T-cell (primary cell): Measurements from ENCODE around the gene C2orf78. TPM values are rescaled to one million over a fixed set of nuclear protein-coding genes. Genes with fewer than 3 reads are reported as not detected.

Experiments used
- ATAC-seq, 4 experiments: fragments of 200-7000 bp in 3 of 4; fragments of 150-1000 bp in 1 of 4; cut with Tn5 transposase; replicated peaks in 1 of 4; 1 replicate in 3 of 4; 2 replicates in 1 of 4; pipeline ENCODE4 v1.10.0; 2021; ENCODE audit warnings: moderate library complexity in 3 of 4, mild to moderate bottlenecking in 2 of 4, moderate number of reproducible peaks in 1 of 4
- CTCF ChIA-PET, 2 donors: fragments of 300-600 bp; sonication (Branson Sonifier 250); formaldehyde crosslinking; loops; one replicate each; lab custom pipeline; 2022; ENCODE audit warnings: antibody characterized with exemption in 2 of 2; lab: Charles Lee
- POLR2A ChIA-PET, 2 donors: fragments of 300-600 bp; sonication (Branson Sonifier 250); formaldehyde crosslinking; loops; one replicate each; lab custom pipeline; 2022; ENCODE audit warnings: antibody characterized with exemption in 2 of 2; lab: Charles Lee
- DNase-seq, 35 experiments: peaks; one replicate each; pipeline versions ENCODE4 v3.0.0 to v3.0.0-alpha.2; 2013 to 2023
- H3K27ac ChIP-seq: one replicate; pipeline ENCODE4 v1.5.1; 2013; ENCODE audit warnings: low read length
- H3K27me3 ChIP-seq, 2 experiments: replicated peaks in 1 of 2; 1 replicate in 1 of 2; 2 replicates in 1 of 2; pipeline versions ENCODE4 v1.6.1 to v1.7.0; 2013; ENCODE audit warnings: low read length in 1 of 2, mixed read lengths in 1 of 2; ENCODE audit not compliant: control insufficient read depth in 2 of 2, insufficient read depth in 2 of 2; ENCODE audit errors: extremely low read depth in 1 of 2
- H3K36me3 ChIP-seq, 2 donors: 1 replicate in 1 of 2; 2 replicates in 1 of 2; pipeline versions ENCODE4 v1.6.1 to v1.7.0; 2013; ENCODE audit warnings: low read length in 1 of 2; ENCODE audit not compliant: control insufficient read depth in 2 of 2, insufficient read depth in 1 of 2; ENCODE audit errors: extremely low read depth in 1 of 2
- H3K4me1 ChIP-seq, 2 experiments: 1 replicate in 1 of 2; 2 replicates in 1 of 2; pipeline versions ENCODE4 v1.6.1 to v1.7.0; 2013; ENCODE audit warnings: low read length in 2 of 2, mixed read lengths in 1 of 2; ENCODE audit not compliant: insufficient read depth in 2 of 2, control insufficient read depth in 1 of 2; ENCODE audit errors: extremely low read depth in 1 of 2
- H3K4me3 ChIP-seq, 2 donors: 1 replicate in 1 of 2; 2 replicates in 1 of 2; pipeline versions ENCODE4 v1.5.1 to v1.7.0; 2013; ENCODE audit warnings: mild to moderate bottlenecking in 2 of 2, low read length in 1 of 2, moderate library complexity in 1 of 2; ENCODE audit not compliant: control insufficient read depth in 1 of 2; ENCODE audit errors: extremely low read depth in 1 of 2
- H3K9me3 ChIP-seq: 2 replicates; pipeline ENCODE4 v1.7.0; 2013
- H3K27ac Mint-ChIP-seq, 2 donors: one replicate each; pipeline ENCODE4 v1.8.0; 2020 to 2021; ENCODE audit warnings: mild to moderate bottlenecking in 2 of 2, mixed read lengths in 2 of 2
- H3K27me3 Mint-ChIP-seq, 2 donors: one replicate each; pipeline ENCODE4 v1.8.0; 2021 to 2022; ENCODE audit warnings: mixed read lengths in 2 of 2
- H3K36me3 Mint-ChIP-seq: one replicate; pipeline ENCODE4 v1.8.0; 2021; ENCODE audit warnings: mixed read lengths
- H3K4me1 Mint-ChIP-seq, 3 donors: one replicate each; pipeline ENCODE4 v1.8.0; 2020 to 2022; ENCODE audit warnings: mixed read lengths in 3 of 3, mild to moderate bottlenecking in 1 of 3
- H3K4me3 Mint-ChIP-seq, 3 donors: one replicate each; pipeline ENCODE4 v1.8.0; 2020 to 2022; ENCODE audit warnings: mild to moderate bottlenecking in 3 of 3, mixed read lengths in 3 of 3, moderate library complexity in 3 of 3
- H3K9me3 Mint-ChIP-seq, 3 donors: one replicate each; pipeline ENCODE4 v1.8.0; 2020 to 2022; ENCODE audit warnings: mixed read lengths in 3 of 3
- WGBS: methylation state at CpG from one replicate; pipeline ENCODE4 v1.1.5; 2013; ENCODE audit warnings: missing lambda C conversion rate; ENCODE audit not compliant: insufficient coverage; 5-methylcytosine and 5-hydroxymethylcytosine counted together
- total RNA-seq, 35 experiments: library from RNA in 6 of 35; stranded (reverse) in 6 of 35; fragments of 120-200 nt in 1 of 35; gene quantifications; one replicate each; pipeline versions ENCODE4 v1.2.1 to v1.2.4 and lab custom pipeline; 2013 to 2026

Gene C2orf78
- total RNA-seq, 5 donors from 2014 or later (not counting 1 experiment from before 2014, with no cell fraction given) = not detected

DNA sequence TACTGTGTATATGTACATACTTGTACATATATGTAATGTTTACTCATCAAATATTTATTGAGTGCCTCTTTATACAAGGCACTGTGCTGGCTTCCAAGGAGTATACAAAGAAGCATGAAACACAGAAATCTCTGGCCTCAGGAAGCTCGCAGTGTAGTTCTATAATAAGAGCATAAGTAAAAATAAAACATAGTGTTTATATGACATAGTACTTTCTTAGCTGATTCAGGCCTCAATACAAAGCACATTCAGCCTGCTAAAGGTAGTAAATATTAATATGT is 58.7 kb downstream of the C2orf78 start:
- H3K36me3 ChIP-seq = peaks cover 9 to 53% of the 10 kb centered on the region in 2 donors
- no peaks in the 10 kb centered on the region for H3K9me3 Mint-ChIP-seq
- DNase-seq (no peak), ATAC-seq (no peak)
- H3K4me3 Mint-ChIP-seq = no peak overlapping the region
- no peaks in the 10 kb centered on the region for H3K27me3 Mint-ChIP-seq
- H3K27me3 ChIP-seq = no peaks in the 10 kb centered on the region
- H3K4me1 Mint-ChIP-seq = peaks cover 9 to 24% (median 15%) of the 10 kb centered on the region in 3 donors
- POLR2A ChIA-PET = interaction anchor here in 1 of 2 donors (0.6 kb wide), 1 partner anchor 381 kb away, joined by 3 read pairs; no protein-coding TSS in a partner anchor
- H3K36me3 Mint-ChIP-seq = peaks cover 30% of the 10 kb centered on the region
- CTCF ChIA-PET = interaction anchor here in 1 of 2 donors (1.0 kb wide), 1 partner anchor 14 kb away, joined by 3 read pairs; the partner anchor contains the start of gene STAMBP
- H3K27ac ChIP-seq = no peak overlapping the region
- WGBS = no CpG with 5 or more reads among the region's 1 CpG
- H3K27ac Mint-ChIP-seq = no peak overlapping the region
- no peak overlapping the region for H3K4me3 ChIP-seq
- H3K9me3 ChIP-seq = no peaks in the 10 kb centered on the region
- no peaks in the 10 kb centered on the region for H3K4me1 ChIP-seq

DNA sequence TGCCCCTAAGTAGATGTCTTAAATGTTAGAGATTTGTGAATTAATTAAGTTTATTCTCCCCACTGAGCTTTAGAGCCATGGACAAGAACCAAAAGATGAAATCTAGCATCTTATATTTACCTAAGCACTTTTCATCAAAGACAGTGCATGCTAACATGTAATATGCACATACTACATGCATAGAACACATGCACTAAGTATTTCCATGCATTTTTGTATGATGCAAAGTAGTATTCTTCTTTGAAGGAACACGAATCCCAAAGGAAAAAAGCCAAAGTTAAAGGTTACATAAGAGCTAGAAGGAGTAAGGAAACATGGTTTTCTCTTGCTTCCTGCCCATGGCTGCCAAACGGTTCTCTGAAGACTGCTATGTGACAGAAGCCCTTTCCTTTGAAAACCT is 60.1 kb downstream of the C2orf78 start:
- no peaks in the 10 kb centered on the region for H3K4me1 ChIP-seq
- WGBS = 56% methylated on average over 2 of the region's 2 CpGs
- Mint-ChIP-seq H3K27me3 (no peaks in the 10 kb centered on the region), H3K36me3 (peaks cover 39% of the 10 kb centered on the region), H3K9me3 (no peaks in the 10 kb centered on the region), H3K27ac (no peak overlapping the region), H3K4me1 (peaks cover 5 to 16% (median 5%) of the 10 kb centered on the region in 3 donors), H3K4me3 (no peak overlapping the region)
- no peaks in the 10 kb centered on the region for H3K9me3 ChIP-seq
- H3K36me3 ChIP-seq = peaks cover 5 to 65% of the 10 kb centered on the region in 2 donors
- H3K27ac ChIP-seq = no peak overlapping the region
- DNase-seq (no peak), ATAC-seq (no peak)
- no peak overlapping the region for H3K4me3 ChIP-seq
- H3K27me3 ChIP-seq = no peaks in the 10 kb centered on the region
- ChIA-PET CTCF (interaction anchor here (0.6 to 0.9 kb wide), 2 partner anchors 20 to 349 kb away, joined by 3 read pairs; no protein-coding TSS in a partner anchor), POLR2A (no interaction called here)

DNA sequence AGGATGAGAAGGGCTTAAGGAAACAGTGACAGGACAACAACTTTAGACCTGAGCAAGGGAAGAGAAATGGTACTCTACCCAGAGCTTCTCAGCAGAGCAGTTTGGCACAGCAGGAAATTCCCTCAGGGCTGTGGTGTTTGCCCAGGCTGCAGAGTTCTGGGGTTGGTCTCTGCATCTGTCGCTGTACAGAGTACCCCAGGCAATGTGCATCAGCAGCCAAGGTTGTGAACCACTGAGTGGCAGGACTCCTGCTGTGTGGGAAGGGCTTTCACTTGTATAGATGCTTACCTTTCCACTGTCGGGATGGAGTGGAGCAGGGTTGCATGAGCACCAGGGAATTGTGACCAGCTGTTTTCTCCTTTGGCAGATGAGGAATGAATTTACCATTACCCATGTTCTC is 66.0 kb downstream of the C2orf78 start:
- ChIA-PET CTCF (no interaction called here), POLR2A (no interaction called here)
- no peak overlapping the region for H3K27ac Mint-ChIP-seq
- H3K27me3 ChIP-seq = no peaks in the 10 kb centered on the region
- no peaks in the 10 kb centered on the region for H3K27me3 Mint-ChIP-seq
- H3K4me1 ChIP-seq = no peaks in the 10 kb centered on the region
- H3K9me3 Mint-ChIP-seq = no peaks in the 10 kb centered on the region
- no peaks in the 10 kb centered on the region for H3K9me3 ChIP-seq
- H3K4me3 Mint-ChIP-seq = no peak overlapping the region
- DNase-seq (no peak), ATAC-seq (no peak)
- H3K4me3 ChIP-seq = no peak overlapping the region
- H3K4me1 Mint-ChIP-seq = no peaks in the 10 kb centered on the region
- H3K36me3 ChIP-seq = peaks cover 8 to 89% of the 10 kb centered on the region in 2 donors
- no CpG with 5 or more reads among the region's 2 CpGs for WGBS
- no peak overlapping the region for H3K27ac ChIP-seq
- H3K36me3 Mint-ChIP-seq = peaks cover 53% of the 10 kb centered on the region

DNA sequence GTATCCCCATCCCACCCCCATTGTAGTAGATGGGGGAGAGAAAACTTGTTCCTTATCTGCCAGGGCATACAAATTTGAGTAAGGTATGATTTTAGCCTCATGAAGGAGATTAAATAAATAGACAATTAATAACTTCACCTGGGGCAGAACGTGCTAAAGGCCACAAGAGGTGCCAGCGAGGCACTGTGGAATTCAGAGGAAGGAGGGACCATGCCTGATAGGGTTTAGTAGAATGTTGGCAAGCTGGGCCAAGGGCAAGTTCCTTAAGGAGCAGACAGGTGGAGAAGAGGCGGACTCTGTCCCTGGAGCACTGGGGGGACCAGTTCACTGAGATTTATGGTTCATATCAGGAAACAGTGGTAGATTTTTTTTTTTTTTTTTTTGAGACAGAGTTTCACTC is 67.3 kb downstream of the C2orf78 start:
- H3K27ac Mint-ChIP-seq = no peak overlapping the region
- H3K4me1 ChIP-seq = no peaks in the 10 kb centered on the region
- no peak overlapping the region for H3K4me3 ChIP-seq
- H3K27ac ChIP-seq = no peak overlapping the region
- ATAC-seq (no peak), DNase-seq (peak in 2 of 35 experiments; percentile 9 to 24)
- 80% methylated on average over 2 of the region's 3 CpGs for WGBS
- peaks cover 58% of the 10 kb centered on the region for H3K36me3 Mint-ChIP-seq
- H3K36me3 ChIP-seq = peaks cover 5 to 88% of the 10 kb centered on the region in 2 donors
- no peaks in the 10 kb centered on the region for H3K9me3 Mint-ChIP-seq
- H3K27me3 ChIP-seq = no peaks in the 10 kb centered on the region
- ChIA-PET CTCF (no interaction called here), POLR2A (no interaction called here)
- H3K4me1 Mint-ChIP-seq = no peaks in the 10 kb centered on the region
- H3K27me3 Mint-ChIP-seq = no peaks in the 10 kb centered on the region
- H3K4me3 Mint-ChIP-seq = no peak overlapping the region
- no peaks in the 10 kb centered on the region for H3K9me3 ChIP-seq

DNA sequence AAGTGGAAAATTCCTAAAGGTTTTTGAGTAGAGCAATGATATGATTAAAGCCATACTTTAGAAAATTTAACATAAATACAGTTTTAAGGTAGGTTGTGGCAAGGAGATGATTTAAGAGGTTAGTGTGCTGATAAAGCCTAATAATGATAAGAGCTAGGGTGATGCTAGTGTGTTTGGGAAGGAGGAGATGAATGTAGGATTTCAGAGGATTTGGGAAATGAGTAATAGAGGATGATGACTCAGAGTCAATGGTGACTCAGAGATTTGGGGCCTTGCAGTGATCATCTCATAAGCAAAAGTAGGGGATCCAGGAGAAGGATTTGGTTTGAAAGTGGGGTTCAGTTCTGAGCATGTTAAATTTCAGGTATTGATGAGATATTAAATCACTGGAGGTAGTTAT is 68.0 kb downstream of the C2orf78 start:
- DNase-seq = no peak
- no peaks in the 10 kb centered on the region for H3K9me3 Mint-ChIP-seq
- ChIA-PET POLR2A (no interaction called here), CTCF (no interaction called here)
- H3K27me3 ChIP-seq = no peaks in the 10 kb centered on the region
- no peaks in the 10 kb centered on the region for H3K4me1 ChIP-seq
- H3K9me3 ChIP-seq = no peaks in the 10 kb centered on the region
- H3K4me1 Mint-ChIP-seq = no peaks in the 10 kb centered on the region
- ATAC-seq = no peak
- H3K27ac Mint-ChIP-seq = no peak overlapping the region
- H3K36me3 Mint-ChIP-seq = peaks cover 60% of the 10 kb centered on the region
- no peak overlapping the region for H3K27ac ChIP-seq
- H3K4me3 ChIP-seq = no peak overlapping the region
- H3K27me3 Mint-ChIP-seq = no peaks in the 10 kb centered on the region
- peaks cover 10 to 88% of the 10 kb centered on the region in 2 donors for H3K36me3 ChIP-seq
- no peak overlapping the region for H3K4me3 Mint-ChIP-seq

DNA sequence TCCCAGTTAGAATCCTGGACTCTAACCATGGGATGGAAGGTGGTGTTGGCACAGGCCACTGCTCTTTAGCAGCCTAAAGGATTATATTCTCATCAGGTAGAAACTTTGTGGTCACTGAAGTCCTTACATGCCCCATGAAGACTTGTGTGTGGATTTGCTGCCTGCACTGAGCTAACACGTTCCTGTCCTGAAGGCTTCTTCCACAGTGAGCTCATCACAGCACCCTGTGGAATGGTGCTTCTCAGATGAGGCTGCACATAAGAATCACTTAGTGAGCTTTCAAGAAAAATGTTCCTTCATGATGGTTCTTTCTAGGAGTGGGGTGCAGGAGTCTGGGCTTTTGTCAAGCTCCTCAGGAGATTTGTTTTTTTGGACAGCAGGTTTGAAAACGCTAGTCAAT is 71.5 kb downstream of the C2orf78 start:
- ChIA-PET CTCF (no interaction called here), POLR2A (no interaction called here)
- ATAC-seq (no peak), DNase-seq (no peak)
- no peaks in the 10 kb centered on the region for H3K9me3 ChIP-seq
- H3K4me3 ChIP-seq = no peak overlapping the region
- no peaks in the 10 kb centered on the region for H3K4me1 ChIP-seq
- H3K27me3 Mint-ChIP-seq = no peaks in the 10 kb centered on the region
- 100% methylated on average over 1 of the region's 2 CpGs for WGBS
- H3K36me3 ChIP-seq = peaks cover 10 to 72% of the 10 kb centered on the region in 2 donors
- H3K27ac Mint-ChIP-seq = no peak overlapping the region
- H3K9me3 Mint-ChIP-seq = no peaks in the 10 kb centered on the region
- H3K36me3 Mint-ChIP-seq = peaks cover 57% of the 10 kb centered on the region
- H3K27me3 ChIP-seq = no peaks in the 10 kb centered on the region
- H3K27ac ChIP-seq = no peak overlapping the region
- H3K4me3 Mint-ChIP-seq = no peak overlapping the region
- H3K4me1 Mint-ChIP-seq = no peaks in the 10 kb centered on the region

DNA sequence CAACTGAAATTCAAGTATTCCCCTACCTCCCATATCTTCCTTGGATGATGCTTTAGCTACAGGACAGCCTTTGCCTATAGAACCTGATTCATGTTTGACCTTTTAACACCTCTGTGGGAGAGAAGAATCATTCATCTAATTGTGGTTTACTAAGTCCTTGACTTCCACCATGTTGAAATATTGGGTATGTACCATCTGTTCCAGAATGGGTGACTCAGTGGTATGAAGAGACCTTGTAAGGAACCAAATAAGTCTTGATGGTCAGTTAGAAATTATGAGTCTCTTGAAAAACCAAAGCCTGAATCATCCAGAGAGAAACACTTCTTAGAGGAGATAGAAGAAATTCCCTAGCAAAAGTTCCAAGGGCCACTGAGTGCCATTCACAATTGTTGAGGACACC is 72.2 kb downstream of the C2orf78 start:
- POLR2A ChIA-PET = no interaction called here
- Histone ChIP-seq H3K4me1 (no peaks in the 10 kb centered on the region), H3K27me3 (no peaks in the 10 kb centered on the region), H3K27ac (no peak overlapping the region), H3K9me3 (no peaks in the 10 kb centered on the region), H3K36me3 (peaks cover 9 to 72% of the 10 kb centered on the region in 2 donors), H3K4me3 (no peak overlapping the region)
- Mint-ChIP-seq H3K27me3 (no peaks in the 10 kb centered on the region), H3K4me3 (no peak overlapping the region), H3K36me3 (peaks cover 58% of the 10 kb centered on the region), H3K9me3 (no peaks in the 10 kb centered on the region), H3K27ac (no peak overlapping the region), H3K4me1 (no peaks in the 10 kb centered on the region)
- CTCF ChIA-PET = no interaction called here
- DNase-seq = no peak
- ATAC-seq = no peak
